B cell (primary cell): Measurements from ENCODE around the gene MILR1.

Source experiments
- CTCF ChIP-seq: fragments of 200-600 bp; IDR thresholded peaks from one replicate; pipeline ENCODE4 v1.8.0; 2022; ENCODE audit warnings: antibody characterized with exemption, mild to moderate bottlenecking
- EZH2 ChIP-seq: IDR thresholded peaks from 2 replicates; pipeline ENCODE4 v1.6.1; 2012; ENCODE audit warnings: borderline replicate concordance, low read depth, mild to moderate bottlenecking, moderate library complexity, low read length; ENCODE audit not compliant: insufficient read depth, poor library complexity, severe bottlenecking

GRCh38 chr17:64496786-64497564, 48.1 kb downstream of the MILR1 start, which contains the start of gene POLG2:
- TF ChIP-seq CTCF (peak; percentile 55), EZH2 (no peak)
